Endothelial cell of umbilical vein (primary cell): Measurements from ENCODE around the gene ZMIZ1.

Source experiments
- EZH2 ChIP-seq: IDR thresholded peaks from 2 replicates; pipeline ENCODE4 v1.6.1; 2012; ENCODE audit warnings: borderline replicate concordance, low read depth, mild to moderate bottlenecking, moderate library complexity, low read length, inconsistent platforms; ENCODE audit not compliant: severe bottlenecking
- GATA2 ChIP-seq: IDR thresholded peaks from 2 replicates; pipeline ENCODE4 v1.7.0; 2011; ENCODE audit warnings: low read depth, mild to moderate bottlenecking, moderate library complexity, mixed read lengths, low read length; ENCODE audit not compliant: insufficient read length, insufficient read depth
- JUN ChIP-seq: IDR thresholded peaks from 2 replicates; pipeline ENCODE4 v1.6.1; 2011; ENCODE audit warnings: borderline replicate concordance, low read depth; ENCODE audit not compliant: insufficient read length, insufficient read depth
- MYC ChIP-seq: IDR thresholded peaks from one replicate; pipeline ENCODE4 v1.6.1; 2011; ENCODE audit warnings: mild to moderate bottlenecking, low read depth, low read length
- POLR2A ChIP-seq: IDR thresholded peaks from 2 replicates; pipeline ENCODE4 v1.6.1; 2012; ENCODE audit warnings: low read depth, mild to moderate bottlenecking, control low read depth, low read length
- POLR2AphosphoS5 ChIP-seq: IDR thresholded peaks from 2 replicates; pipeline ENCODE4 v1.6.1; 2012; ENCODE audit warnings: low read depth, mild to moderate bottlenecking, control low read depth, low read length, moderate library complexity; ENCODE audit not compliant: insufficient read depth
- TF ChIP-seq, protein P1 (sequence below), 2 donors: IDR thresholded peaks; 1 replicate in 1 of 2; 2 replicates in 1 of 2; pipeline ENCODE4 v1.5.1; 2011; ENCODE audit warnings: low read length in 2 of 2, mild to moderate bottlenecking in 2 of 2, moderate library complexity in 2 of 2, control low read depth in 1 of 2, inconsistent platforms in 1 of 2, low read depth in 1 of 2; ENCODE audit not compliant: insufficient read depth in 1 of 2; ENCODE audit errors: extremely low read depth in 1 of 2
- TF ChIP-seq, protein P2 (sequence below): IDR thresholded peaks from 2 replicates; pipeline ENCODE4 v1.6.1; 2011; ENCODE audit not compliant: insufficient read depth, insufficient read length

DNA sequence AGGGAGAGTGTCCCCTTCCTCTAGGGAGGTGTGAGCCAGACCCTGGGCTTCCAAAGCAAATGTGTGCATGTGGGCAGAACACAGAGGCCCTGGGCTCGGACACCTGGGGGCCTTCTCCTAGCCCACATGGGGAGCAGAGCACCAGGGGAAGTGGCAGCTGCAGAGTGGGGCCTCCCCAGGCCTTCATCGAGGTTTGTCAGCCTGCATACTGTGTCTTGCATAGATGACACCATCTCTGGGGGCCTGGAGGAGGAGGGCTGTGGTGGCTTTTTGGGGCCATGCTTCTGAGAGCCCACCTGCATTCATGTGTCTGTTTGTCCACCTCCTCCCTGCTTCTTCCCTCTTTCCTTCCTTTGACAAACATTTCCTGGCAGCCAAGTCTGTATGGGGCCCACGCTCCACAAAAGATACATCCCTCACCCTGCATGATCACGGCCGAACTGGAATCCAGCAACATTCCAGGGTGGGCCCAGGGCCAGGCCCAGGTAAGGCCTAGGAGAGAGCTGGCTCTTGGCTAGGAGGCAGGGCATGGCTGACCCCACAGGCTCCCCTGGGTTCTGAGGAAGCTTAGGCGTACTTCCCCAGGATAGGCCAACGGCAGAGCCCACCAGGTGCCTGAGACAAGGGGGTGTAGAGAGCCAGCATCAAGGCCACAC, 79.2 kb downstream of the ZMIZ1 start:
- TF ChIP-seq POLR2AphosphoS5 (no peak), POLR2A (no peak), GATA2 (no peak), EZH2 (no peak), JUN (no peak), MYC (no peak)
- TF ChIP-seq, protein P1, sequence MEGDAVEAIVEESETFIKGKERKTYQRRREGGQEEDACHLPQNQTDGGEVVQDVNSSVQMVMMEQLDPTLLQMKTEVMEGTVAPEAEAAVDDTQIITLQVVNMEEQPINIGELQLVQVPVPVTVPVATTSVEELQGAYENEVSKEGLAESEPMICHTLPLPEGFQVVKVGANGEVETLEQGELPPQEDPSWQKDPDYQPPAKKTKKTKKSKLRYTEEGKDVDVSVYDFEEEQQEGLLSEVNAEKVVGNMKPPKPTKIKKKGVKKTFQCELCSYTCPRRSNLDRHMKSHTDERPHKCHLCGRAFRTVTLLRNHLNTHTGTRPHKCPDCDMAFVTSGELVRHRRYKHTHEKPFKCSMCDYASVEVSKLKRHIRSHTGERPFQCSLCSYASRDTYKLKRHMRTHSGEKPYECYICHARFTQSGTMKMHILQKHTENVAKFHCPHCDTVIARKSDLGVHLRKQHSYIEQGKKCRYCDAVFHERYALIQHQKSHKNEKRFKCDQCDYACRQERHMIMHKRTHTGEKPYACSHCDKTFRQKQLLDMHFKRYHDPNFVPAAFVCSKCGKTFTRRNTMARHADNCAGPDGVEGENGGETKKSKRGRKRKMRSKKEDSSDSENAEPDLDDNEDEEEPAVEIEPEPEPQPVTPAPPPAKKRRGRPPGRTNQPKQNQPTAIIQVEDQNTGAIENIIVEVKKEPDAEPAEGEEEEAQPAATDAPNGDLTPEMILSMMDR (IDR thresholded peaks at IDR 0.05; ENCODE audit: extremely low read depth in 1 of 2, insufficient read depth in 1 of 2, low read depth in 1 of 2, low read length in 2 of 2) = no peak
- TF ChIP-seq, protein P2, sequence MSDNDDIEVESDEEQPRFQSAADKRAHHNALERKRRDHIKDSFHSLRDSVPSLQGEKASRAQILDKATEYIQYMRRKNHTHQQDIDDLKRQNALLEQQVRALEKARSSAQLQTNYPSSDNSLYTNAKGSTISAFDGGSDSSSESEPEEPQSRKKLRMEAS = no peak
